GM12878 (cell line): ENCODE measurements around the gene LMO2. TPM values are rescaled to one million over a fixed set of nuclear protein-coding genes. Genes with fewer than 3 reads are reported as not detected.

ENCODE experiments used
- ATAC-seq: fragments of 200-7000 bp; cut with Tn5 transposase; 3 replicates; pipeline ENCODE4 v1.9.1; 2020; ENCODE audit warnings: mild to moderate bottlenecking, moderate library complexity
- BruUV-seq: library from RNA; stranded (reverse); fragments of 400-500 nt; replicated peaks from 2 replicates; lab custom pipeline; 2021; lab: Mats Ljungman, UMichigan
- CTCF ChIA-PET: fragments of 300-600 bp; sonication (Branson Sonifier 250); formaldehyde crosslinking; extraction: SDS; loops from one replicate; lab custom pipeline; 2021; ENCODE audit warnings: inconsistent platforms; lab: Yijun Ruan, JAX
- POLR2A ChIA-PET: fragments of 350-600 bp; formaldehyde crosslinking; extraction: SDS; loops from one replicate; lab custom pipeline; 2021; ENCODE audit warnings: inconsistent platforms; lab: Charles Lee
- RAD21 ChIA-PET: fragments of 300-600 bp; sonication (Branson Sonifier 250); formaldehyde crosslinking; loops from one replicate; lab custom pipeline; 2023; ENCODE audit warnings: antibody characterized with exemption; ENCODE audit not compliant: unreplicated experiment; lab: Charles Lee
- SMC1A ChIA-PET: fragments of 300-600 bp; sonication (Branson Sonifier 250); formaldehyde crosslinking; loops from one replicate; lab custom pipeline; 2023; ENCODE audit not compliant: unreplicated experiment, uncharacterized antibody; lab: Charles Lee
- DNase-seq: peaks from one replicate; pipeline ENCODE4 v3.0.0-alpha.2; 2011; ENCODE audit warnings: low read depth, low spot score
- FAIRE-seq: peaks from 3 replicates; lab custom pipeline; 2011; peaks lifted over from hg19 to GRCh38; lab: Jason Lieb, UNC
- H2AFZ ChIP-seq: 2 replicates; pipeline ENCODE4 v1.6.0; 2011; ENCODE audit warnings: low read depth, low read length, control low read depth; ENCODE audit not compliant: control insufficient read depth
- H3K27ac ChIP-seq: 2 replicates; pipeline ENCODE4 v1.5.1; 2011; ENCODE audit warnings: control low read depth; ENCODE audit not compliant: control insufficient read depth, insufficient read depth
- H3K27me3 ChIP-seq, 2 experiments: replicated peaks in 1 of 2; 2 replicates each; pipeline versions ENCODE4 v1.6.0 to v1.6.1; 2011; ENCODE audit warnings: low read length in 1 of 2; ENCODE audit not compliant: control insufficient read depth in 2 of 2, insufficient read depth in 2 of 2
- H3K36me3 ChIP-seq, 2 experiments: 2 replicates each; pipeline ENCODE4 v1.5.1; 2011; ENCODE audit warnings: low read length in 1 of 2; ENCODE audit not compliant: control insufficient read depth in 2 of 2, insufficient read depth in 2 of 2
- H3K4me1 ChIP-seq: 2 replicates; pipeline ENCODE4 v1.6.1; 2011; ENCODE audit warnings: mild to moderate bottlenecking, low read length, moderate library complexity, mixed read lengths; ENCODE audit not compliant: control insufficient read depth, insufficient read depth
- H3K4me2 ChIP-seq: 2 replicates; pipeline ENCODE4 v1.6.0; 2011; ENCODE audit warnings: control low read depth; ENCODE audit not compliant: control insufficient read depth, insufficient read depth
- H3K4me3 ChIP-seq: fragments of 200-600 bp; sonication (generic); 2 replicates; pipeline ENCODE4 v1.5.1; 2016
- H3K79me2 ChIP-seq: 2 replicates; pipeline ENCODE4 v1.6.0; 2011; ENCODE audit warnings: low read length; ENCODE audit not compliant: control insufficient read depth, insufficient read depth
- H3K9ac ChIP-seq: 2 replicates; pipeline ENCODE4 v1.8.0; 2011; ENCODE audit warnings: low read length, control low read depth, mixed read lengths; ENCODE audit not compliant: control insufficient read depth, insufficient read depth
- H3K9me3 ChIP-seq: replicated peaks from 3 replicates; pipeline ENCODE4 v1.5.1; 2011; ENCODE audit warnings: mild to moderate bottlenecking, low read length; ENCODE audit not compliant: control insufficient read depth, insufficient read depth
- H4K20me1 ChIP-seq: 2 replicates; pipeline ENCODE4 v1.6.0; 2011; ENCODE audit not compliant: control insufficient read depth, insufficient read depth
- BCL11A ChIP-seq: IDR thresholded peaks from 2 replicates; pipeline ENCODE4 v1.6.1; 2011; ENCODE audit warnings: low read depth, low read length
- CEBPZ ChIP-seq: fragments of 150-350 bp; IDR thresholded peaks from 2 replicates; pipeline ENCODE4 v1.6.1; 2016; ENCODE audit warnings: low read depth, low read length
- IRF3 ChIP-seq: fragments of 450-650 bp; IDR thresholded peaks from 2 replicates; pipeline ENCODE4 v1.6.1; 2014; ENCODE audit warnings: mild to moderate bottlenecking
- MAX ChIP-seq: IDR thresholded peaks from 2 replicates; pipeline ENCODE4 v1.6.1; 2012; ENCODE audit warnings: low read depth, low read length, improper control_type of control experiment
- MEF2A ChIP-seq: IDR thresholded peaks from 2 replicates; pipeline ENCODE4 v1.6.1; 2011; ENCODE audit warnings: low read depth, mild to moderate bottlenecking, low read length, moderate library complexity; ENCODE audit not compliant: insufficient read depth
- NRF1 ChIP-seq: conservative IDR thresholded peaks from 2 replicates; pipeline ENCODE4 v1.6.1; 2011; ENCODE audit warnings: mild to moderate bottlenecking, low read depth, low read length, improper control_type of control experiment
- SIN3A ChIP-seq: IDR thresholded peaks from 2 replicates; pipeline ENCODE4 v1.6.1; 2012; ENCODE audit warnings: low read depth, low read length, improper control_type of control experiment
- SP1 ChIP-seq: IDR thresholded peaks from one replicate; pipeline ENCODE4 v1.6.1; 2011; ENCODE audit warnings: low read depth, low read length
- TAF1 ChIP-seq: IDR thresholded peaks from 2 replicates; pipeline ENCODE4 v1.6.1; 2011; ENCODE audit warnings: mild to moderate bottlenecking, low read depth, low read length, borderline replicate concordance
- TARDBP ChIP-seq: IDR thresholded peaks from 2 replicates; pipeline ENCODE4 v1.6.1; 2016; ENCODE audit warnings: borderline replicate concordance
- USF1 ChIP-seq: IDR thresholded peaks from 2 replicates; pipeline ENCODE4 v1.6.1; 2011; ENCODE audit warnings: borderline replicate concordance, low read depth, mild to moderate bottlenecking, moderate library complexity, mixed read lengths, low read length; ENCODE audit not compliant: insufficient read depth; ENCODE audit errors: extremely low read length
- USF2 ChIP-seq: IDR thresholded peaks from 2 replicates; pipeline ENCODE4 v1.6.1; 2011; ENCODE audit warnings: low read depth, low read length, improper control_type of control experiment, borderline replicate concordance
- ZBTB33 ChIP-seq: fragments of 450-650 bp; IDR thresholded peaks from 2 replicates; pipeline ENCODE4 v1.6.1; 2017; ENCODE audit warnings: mild to moderate bottlenecking
- WGBS: methylation state at CpG from one replicate; pipeline ENCODE4 v1.1.6; 2016; ENCODE audit warnings: low lambda C conversion rate; ENCODE audit not compliant: insufficient replicate concordance, insufficient coverage; ENCODE audit errors: missing lambda C conversion rate; 5-methylcytosine and 5-hydroxymethylcytosine counted together
- in situ Hi-C: fragments of 300-500 bp; cut with MboI; formaldehyde crosslinking; loops from 9 replicates; pipeline ENCODE4 v1.14.3; 2018; ENCODE audit warnings: mixed read lengths
- intact Hi-C: fragments of 100-400 bp; cut with micrococcal nuclease; formaldehyde crosslinking; loops from one replicate; pipeline ENCODE4 v1.14.2; 2022; ENCODE audit not compliant: unreplicated experiment
- polyA plus RNA-seq, 11 experiments: library from polyadenylated mRNA; depleted of rRNA in 4 of 11; unstranded in 6 of 11; stranded (reverse) in 5 of 11; fragments of >200 nt; fragmentation: Nextera tagmentation in 4 of 11; fragmentation: Illumina TruSeq in 1 of 11; extraction: Ambion mirVana in 4 of 11; extraction: Trizol in 1 of 11; gene quantifications; 1 replicate in 1 of 11; 2 replicates in 10 of 11; pipeline versions ENCODE4 v1.2.1 to v1.2.3, GENCODE V29; 2011 to 2016; ENCODE audit warnings: inconsistent platforms in 2 of 11, missing spikeins in 2 of 11, low read depth in 1 of 11
- total RNA-seq, 4 experiments: library from RNA; depleted of rRNA in 3 of 4; stranded (reverse); fragments of >200 nt in 3 of 4; fragmentation: Illumina TruSeq in 1 of 4; extraction: Trizol in 1 of 4; gene quantifications; 2 replicates each; pipeline versions ENCODE4 v1.2.1 to v1.2.3, GENCODE V29; 2013 to 2021

Gene LMO2
- total and polyA plus RNA-seq, 10 of the 15 experiments (the other 5 are each of a cell fraction or from before 2014, with no cell fraction given) = 0.29 to 1.9 (median 1.1) TPM; not detected in 1

GRCh38 chr11:33847251-33847650 is 44.6 kb downstream of the LMO2 start (continued):
- TF ChIP-seq CEBPZ = no peak

GRCh38 chr11:33844236-33844635 is 47.6 kb downstream of the LMO2 start:
- 70% methylated on average over 6 of the region's 6 CpGs for WGBS
- Histone ChIP-seq H3K27me3 (peaks cover 0 to 3% of the 10 kb centered on the region in 2 experiments; a peak in 1 of 4 replicates), H3K9me3 (no peaks in the 10 kb centered on the region), H3K4me1 (no peaks in the 10 kb centered on the region), H3K9ac (no peak overlapping the region), H4K20me1 (no peaks in the 10 kb centered on the region), H3K79me2 (no peaks in the 10 kb centered on the region), H3K36me3 (no peaks in the 10 kb centered on the region), H2AFZ (no peak overlapping the region), H3K4me3 (no peak overlapping the region), H3K27ac (no peak overlapping the region), H3K4me2 (no peak overlapping the region)
- in situ Hi-C loops = loop anchor here (10.0 kb wide), 1 partner anchor 651 kb away; no protein-coding TSS in a partner anchor
- no peak for ATAC-seq
- CTCF ChIA-PET = no interaction called here
- intact Hi-C loops = no loop called here
- no TSS peak for BruUV-seq
- POLR2A ChIA-PET = no interaction called here
- SMC1A ChIA-PET = interaction anchor here (0.8 kb wide), 1 partner anchor 51 kb away, joined by 3 read pairs; no protein-coding TSS in a partner anchor
- no peak for DNase-seq
- RAD21 ChIA-PET = no interaction called here
- FAIRE-seq = no peak
- TF ChIP-seq MAX (no peak), ZBTB33 (no peak), SIN3A (no peak), BCL11A (no peak), TARDBP (no peak), USF1 (no peak), IRF3 (no peak), NRF1 (no peak), TAF1 (no peak), USF2 (no peak), SP1 (no peak), MEF2A (no peak)
